Hippocampal formation (tissue), 2 donors: ENCODE data around the gene SYNDIG1.

Experiments used
- DNase-seq, 2 donors: peaks; one replicate each; lab custom pipeline; 2025; lab: John Stamatoyannopoulos, UW

The SYNDIG1 gene

DNA sequence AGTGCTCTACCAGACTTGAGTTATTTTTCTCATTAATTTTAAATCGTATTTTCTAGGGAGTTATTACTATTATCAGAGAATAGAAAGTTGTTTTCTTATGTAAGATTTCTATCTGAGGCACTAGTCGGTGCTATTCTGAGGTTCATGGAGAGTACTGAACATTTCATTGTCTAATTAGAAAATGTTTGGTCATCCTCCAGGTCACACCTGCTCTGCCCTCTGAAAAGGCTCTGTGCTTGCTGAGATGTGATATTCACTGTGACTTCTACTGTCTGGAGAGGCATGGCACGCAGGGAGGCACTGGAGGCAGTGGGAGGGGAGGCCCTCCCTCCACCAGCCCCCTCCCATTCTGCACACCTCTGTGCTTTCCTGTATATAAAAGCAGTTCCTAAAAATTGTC is 3.0 kb downstream of the SYNDIG1 start:
- DNase-seq: no peak

DNA sequence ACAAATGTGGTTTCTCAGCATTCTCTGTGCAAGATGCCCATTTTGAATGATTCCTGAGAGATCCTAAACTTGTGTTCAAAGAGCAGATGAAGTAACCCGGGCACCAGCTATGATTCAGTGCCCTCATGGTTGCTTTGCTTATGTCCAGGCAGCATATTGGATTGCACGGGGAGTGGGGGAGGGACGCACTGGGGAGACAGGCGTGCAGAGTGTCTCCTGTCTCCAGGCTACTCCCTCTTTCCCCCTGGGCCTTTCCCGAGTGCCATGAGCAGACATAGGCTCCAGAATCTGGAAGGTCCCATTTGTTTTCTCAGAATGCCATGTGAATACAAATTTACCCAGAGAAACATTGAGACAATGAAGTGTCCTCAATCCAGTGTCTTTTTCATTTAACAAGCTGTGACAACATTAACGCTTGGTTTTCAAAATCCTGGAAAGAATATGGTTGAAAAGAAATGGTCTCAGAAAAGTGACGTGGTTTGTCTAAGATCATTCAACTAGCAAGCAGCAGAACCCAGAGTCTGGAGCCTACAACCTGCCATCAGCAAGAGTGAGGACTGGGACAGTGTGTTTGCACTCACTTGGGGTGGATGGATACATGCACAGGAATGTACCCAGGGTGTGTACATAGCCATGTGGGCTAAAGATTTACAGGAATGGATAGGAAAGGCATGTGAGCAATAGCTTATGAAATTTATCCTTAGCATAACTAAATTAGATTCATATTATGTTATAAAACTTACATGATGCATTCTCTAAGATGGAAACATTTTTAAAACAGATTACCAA is 4.2 kb downstream of the SYNDIG1 start:
- DNase-seq: no peak

DNA sequence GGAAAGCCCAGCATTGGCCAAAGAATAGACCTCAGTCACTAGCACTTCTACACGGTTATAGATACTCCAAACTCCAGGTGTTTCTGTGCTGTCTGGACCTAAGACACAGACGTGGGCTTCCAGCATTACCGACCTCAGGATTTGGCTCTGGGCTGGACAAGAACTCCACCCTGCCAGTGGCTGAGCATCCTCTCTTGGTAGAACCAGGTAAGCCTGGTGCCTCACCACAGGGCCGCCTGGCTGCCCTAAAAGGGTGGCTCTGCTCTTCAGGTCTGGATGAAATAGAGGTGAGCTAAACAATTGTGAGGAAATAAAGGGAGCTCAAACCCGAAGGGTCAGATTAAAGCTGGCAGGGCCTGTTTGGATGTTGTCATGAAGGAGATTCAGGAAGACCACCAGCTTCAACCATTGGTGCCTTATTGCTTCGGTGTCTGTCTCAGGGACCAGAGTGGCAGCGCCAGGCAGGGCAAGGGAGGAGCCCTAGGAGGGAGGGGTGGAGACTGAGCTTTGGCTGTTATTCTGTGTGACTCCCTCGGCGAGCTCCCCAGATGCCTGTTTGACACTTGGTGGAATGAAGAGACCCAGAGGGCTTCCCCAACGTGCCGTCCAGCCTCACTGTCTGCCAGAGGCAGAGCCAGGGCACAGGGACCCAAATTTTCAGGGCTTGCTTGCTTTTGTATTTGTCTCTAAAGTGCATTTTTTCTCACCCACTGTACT is 8.6 kb downstream of the SYNDIG1 start:
- DNase-seq: peak in 1 of 2 donors; percentile 23

DNA sequence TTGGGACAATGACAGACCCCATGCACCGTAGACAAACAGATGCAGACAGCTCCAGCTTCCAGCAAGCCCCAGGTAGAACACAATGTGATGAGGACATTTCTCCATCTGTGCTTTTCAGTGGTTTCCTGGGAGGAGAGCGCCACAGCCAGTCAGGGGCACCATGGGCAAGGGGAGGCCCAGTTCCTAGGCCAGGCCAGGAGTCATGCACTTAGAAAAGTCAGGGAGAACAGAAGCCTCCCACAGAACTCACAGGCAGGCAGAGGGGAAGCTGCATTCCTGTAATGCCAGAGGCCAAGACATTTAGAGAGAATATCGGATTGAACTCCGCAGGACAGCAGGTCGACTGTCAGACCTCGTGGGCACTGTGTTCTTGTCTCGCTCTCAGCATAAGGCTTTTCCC is 9.2 kb downstream of the SYNDIG1 start:
- no peak for DNase-seq

DNA sequence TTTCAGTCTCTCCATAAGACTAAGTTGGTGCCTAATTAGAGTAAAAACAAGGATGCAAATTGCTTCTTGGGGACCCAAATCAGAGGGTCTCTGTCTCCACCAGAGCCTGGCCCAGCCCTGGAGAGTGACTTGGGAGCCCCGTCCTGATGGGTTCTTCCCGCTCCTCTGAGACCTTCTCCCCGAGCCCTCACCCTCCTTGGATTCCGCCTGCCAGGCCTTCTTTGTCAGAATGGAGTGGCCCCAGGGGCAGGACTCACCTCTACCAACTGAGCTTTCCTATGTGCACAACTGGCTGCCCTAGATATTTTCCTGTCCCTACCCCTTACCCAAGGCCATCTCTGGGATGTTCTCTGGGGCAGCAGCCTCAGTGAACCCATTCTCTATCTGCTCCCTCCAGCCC is 9.7 kb downstream of the SYNDIG1 start:
- DNase-seq: no peak

DNA sequence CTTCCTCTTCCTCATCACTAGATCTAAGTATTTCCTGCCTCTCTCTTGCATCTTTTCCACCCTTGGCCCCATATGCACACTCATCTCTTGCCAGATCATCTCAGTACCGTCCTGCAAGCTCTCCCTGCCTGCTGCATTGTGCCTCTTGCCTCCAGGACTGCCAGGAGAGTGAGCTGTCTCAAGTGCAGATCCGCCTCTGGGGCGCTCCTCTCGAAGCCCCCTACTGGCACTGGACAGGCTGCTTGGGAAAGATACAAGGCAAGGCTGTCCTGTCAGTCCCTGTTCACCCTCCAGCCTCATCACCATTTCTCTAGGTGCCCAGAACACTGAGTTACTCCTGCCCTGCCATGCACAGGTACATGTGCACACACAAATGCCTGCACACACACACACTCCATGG is 10.2 kb downstream of the SYNDIG1 start:
- no peak for DNase-seq

GRCh38 chr20:24480509-24480908 is 11.1 kb downstream of the SYNDIG1 start:
- DNase-seq: no peak

- DNase-seq: no peak
These were observed 11.7 kb downstream of the SYNDIG1 start for GRCh38 chr20:24481173-24481572.

- no peak for DNase-seq
These were observed 14.1 kb downstream of the SYNDIG1 start for GRCh38 chr20:24483435-24484080.

GRCh38 chr20:24484081-24484450 is 14.6 kb downstream of the SYNDIG1 start:
- DNase-seq: no peak

GRCh38 chr20:24485981-24486380 is 16.6 kb downstream of the SYNDIG1 start:
- no peak for DNase-seq

- no peak for DNase-seq
These were observed 17.8 kb downstream of the SYNDIG1 start for GRCh38 chr20:24487240-24487639.

- no peak for DNase-seq
These were observed 18.2 kb downstream of the SYNDIG1 start for GRCh38 chr20:24487648-24488047.

DNA sequence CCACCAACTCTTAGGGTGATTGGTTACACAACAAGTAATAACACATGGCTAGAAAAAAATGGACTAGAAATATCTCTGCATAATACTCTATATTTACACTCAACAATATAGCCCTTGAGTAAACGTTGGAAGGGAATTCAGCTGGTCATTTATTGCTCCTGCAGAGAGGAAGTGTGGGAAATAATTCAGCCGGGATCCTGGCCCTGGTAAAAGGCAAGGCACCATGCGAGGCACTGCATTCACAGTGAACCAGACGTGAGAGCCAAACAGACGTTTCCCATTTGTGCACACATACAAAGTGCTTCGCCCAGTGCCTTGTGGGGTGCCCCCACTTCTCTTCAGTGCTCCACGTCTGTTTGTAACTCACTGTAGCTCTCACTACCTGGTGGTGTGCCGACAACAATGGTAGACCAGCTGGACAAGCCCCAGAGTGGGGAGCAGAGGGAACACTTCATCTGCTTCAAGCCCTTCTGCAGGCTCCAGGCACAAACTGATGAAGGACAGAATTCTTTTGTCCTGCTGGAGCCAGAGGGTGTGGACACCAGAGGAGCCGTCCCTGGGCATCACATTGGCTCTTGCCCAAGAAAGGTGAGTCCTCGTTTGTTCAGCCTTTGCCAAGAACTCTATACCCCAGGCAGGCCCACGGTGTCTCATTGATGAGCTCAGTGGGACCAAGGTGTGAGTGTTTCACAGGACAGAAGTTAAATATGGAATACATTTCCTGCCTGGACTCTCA is 18.8 kb downstream of the SYNDIG1 start:
- no peak for DNase-seq

DNA sequence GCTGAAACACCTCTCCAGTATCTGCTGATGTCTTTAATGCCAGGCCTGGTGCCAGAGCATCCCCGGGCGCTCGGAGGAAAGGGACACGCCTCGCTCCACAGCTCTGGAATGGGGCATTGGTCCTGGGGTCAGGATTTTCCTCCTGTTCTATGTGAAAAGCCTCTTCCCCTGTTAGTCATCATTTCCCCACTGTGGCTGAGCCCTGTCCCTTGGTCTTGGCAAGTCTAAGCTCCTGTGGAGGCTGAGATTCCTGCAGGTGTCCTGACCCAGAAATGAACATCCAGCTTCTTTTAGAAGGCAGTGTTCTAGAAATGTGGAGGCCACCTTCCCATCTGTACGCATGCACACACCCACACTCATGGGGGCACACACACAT is 19.4 kb downstream of the SYNDIG1 start:
- no peak for DNase-seq

DNA sequence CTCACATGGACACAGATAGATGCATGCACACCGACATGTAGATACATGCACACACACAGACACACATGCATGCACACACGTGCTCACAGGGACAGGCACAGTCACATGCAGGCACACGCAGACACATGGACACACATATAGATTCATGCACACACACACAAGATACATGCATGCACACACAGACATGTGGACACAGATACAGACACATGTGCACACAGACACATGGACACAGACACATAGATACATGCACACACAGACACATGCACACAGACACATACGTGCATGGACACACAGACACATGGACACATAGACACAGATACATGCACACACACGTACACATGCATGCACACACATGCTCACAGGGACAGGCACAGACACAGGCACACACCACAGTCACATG is 19.8 kb downstream of the SYNDIG1 start:
- DNase-seq: no peak

DNA sequence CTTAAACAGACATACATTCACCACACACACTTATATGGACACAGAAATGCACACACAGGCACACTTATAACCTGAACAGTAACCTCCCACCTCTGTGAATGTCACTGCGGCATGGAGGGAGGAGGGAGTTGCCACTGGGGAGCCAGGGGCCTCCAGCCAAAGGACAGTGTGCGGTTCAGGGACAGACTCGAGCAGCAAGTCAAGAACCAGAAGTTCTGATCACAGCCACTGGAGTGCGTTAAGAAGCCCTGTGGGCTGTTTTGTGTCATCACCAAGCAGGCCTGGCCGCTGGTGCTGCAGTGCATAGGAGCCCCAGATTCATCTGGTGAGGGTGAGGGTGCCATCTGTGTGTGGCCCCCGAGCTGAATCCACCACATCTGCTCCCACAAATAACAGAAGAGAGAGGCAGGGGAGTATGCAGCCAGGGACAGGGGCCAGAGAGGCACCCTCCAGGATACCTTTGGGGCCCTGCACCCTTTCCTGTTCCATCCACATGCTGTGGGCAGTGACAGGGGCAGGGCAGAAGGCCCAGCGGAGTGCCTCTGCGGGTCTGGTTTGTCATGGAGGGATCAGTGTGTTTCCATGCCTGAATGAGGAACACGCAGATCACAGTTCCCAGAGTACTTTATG is 20.3 kb downstream of the SYNDIG1 start:
- no peak for DNase-seq

GRCh38 chr20:24490598-24490997 is 21.2 kb downstream of the SYNDIG1 start:
- DNase-seq: no peak

DNA sequence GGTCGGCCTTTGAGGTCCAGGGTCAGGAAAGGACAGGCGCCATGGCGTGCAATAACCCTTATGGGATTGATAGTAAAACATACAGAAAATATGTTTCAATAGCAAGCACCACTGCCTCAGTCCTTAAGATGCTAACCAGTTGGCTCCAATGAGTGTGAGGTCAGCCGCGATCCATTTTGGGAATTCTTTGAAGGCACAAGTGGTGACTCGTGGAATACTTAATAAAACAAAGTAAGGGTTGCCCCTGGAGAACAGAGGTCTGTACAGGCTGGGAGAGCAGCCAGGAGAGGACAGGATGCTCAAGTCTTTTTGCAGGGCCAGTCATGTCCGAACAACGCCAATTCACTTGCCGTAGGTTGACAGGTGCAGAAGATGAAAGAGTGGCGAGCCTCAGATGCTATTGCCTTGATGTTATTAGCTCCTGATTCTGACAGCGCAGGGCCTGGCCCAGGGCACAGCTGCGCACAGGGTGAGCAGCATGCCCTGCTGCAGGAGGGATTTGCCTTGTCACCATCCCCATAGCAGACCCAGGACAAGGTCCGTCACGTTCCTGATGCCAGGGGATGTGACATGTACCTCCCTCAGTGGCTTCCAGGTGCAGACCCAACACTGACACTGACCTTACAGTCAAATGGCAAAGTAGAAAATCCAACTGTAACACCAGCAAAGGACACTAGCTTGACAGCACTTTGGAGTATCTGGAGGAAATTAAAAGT is 21.8 kb downstream of the SYNDIG1 start:
- DNase-seq: no peak

DNA sequence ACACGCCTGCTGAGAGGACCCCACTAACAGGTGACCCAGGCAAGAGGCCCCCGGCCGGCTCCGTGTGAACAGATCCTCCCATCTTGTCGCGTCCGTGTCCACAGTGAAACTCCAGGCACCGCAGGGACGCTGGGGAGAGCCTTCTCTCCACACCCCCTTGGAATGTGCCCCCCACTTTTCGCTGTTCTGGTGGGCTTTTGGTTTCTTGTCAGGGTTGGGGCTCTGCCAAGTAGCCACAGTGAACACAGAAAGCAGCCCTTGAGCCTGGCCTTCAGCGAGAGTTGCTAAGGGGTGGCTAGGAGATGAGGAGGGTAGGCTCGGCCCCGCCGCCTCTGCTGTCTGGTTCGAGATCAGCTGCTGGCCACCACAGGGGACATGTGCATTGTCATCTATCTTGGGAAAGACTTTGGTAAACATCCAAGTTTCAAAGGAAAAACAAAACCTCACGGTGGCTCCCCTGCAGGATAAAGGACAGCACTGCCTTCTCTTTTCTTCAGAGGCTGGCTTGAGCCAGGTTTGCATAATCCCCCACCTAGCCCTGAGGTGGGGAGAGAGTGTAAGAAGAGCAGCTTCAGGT is 22.7 kb downstream of the SYNDIG1 start:
- DNase-seq: no peak

DNA sequence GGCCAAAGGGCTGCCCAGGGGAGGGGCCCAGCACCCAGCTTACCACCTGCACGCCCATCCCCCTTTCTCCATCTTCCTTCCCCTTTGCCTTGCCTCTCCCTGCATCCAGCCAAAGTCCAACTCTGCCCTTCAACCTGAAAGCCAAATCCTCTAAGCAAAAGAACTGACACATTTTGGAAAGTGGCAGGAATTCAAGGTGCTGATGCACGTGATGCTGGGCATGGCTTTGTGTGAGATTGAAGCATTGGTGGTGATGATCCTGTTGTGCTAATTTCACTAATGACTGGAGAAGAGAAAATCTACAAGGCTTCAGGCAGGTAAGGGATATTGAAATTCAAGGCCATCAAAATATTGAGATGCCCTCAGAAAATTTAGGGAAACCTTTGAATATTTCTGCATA is 23.3 kb downstream of the SYNDIG1 start:
- DNase-seq: no peak
